GM19324 (cell line): ENCODE results near the gene TEX261.
"Not testable (repeated sequence)": the region's sequence is repeated elsewhere in the genome, so short reads cannot be mapped to it uniquely, and the experiment has no call there.

Experiments
- ATAC-seq: cut with Tn5 transposase; IDR thresholded peaks from one replicate; pipeline ENCODE4 v1.9.1; 2021; ENCODE audit warnings: mild to moderate bottlenecking, moderate library complexity; ENCODE audit not compliant: unreplicated experiment, low FRiP score

TEX261 gene

GRCh38 chr2:70994699-70995425 is at the start of gene TEX261:
TSS of gene TEX261 (minus strand) at chr2:70994873. CDS start at chr2:70994757, 116 bp downstream.
- ATAC-seq = peak; percentile 95

GRCh38 chr2:71043531-71044407 is 49.1 kb upstream of the TEX261 start:
- no peak for ATAC-seq

GRCh38 chr2:71042287-71042686 is 47.6 kb upstream of the TEX261 start:
- no peak for ATAC-seq

- not testable (repeated sequence) for ATAC-seq
Observed at GRCh38 chr2:71036296-71036695, 41.6 kb upstream of the TEX261 start.

- not testable (repeated sequence) for ATAC-seq
Observed at GRCh38 chr2:71023553-71024243, 29.0 kb upstream of the TEX261 start.

GRCh38 chr2:71021394-71021793 is 26.7 kb upstream of the TEX261 start:
- not testable (repeated sequence) for ATAC-seq

GRCh38 chr2:71019989-71020388 is 25.3 kb upstream of the TEX261 start:
- ATAC-seq = not testable (repeated sequence)

GRCh38 chr2:71018625-71019024 is 24.0 kb upstream of the TEX261 start:
- ATAC-seq = no peak

GRCh38 chr2:71011786-71012185 is 17.1 kb upstream of the TEX261 start:
- ATAC-seq = not testable (repeated sequence)

GRCh38 chr2:71008342-71008741 is 13.7 kb upstream of the TEX261 start:
- ATAC-seq = no peak

- ATAC-seq = no peak
Observed at GRCh38 chr2:71006955-71007799, 12.5 kb upstream of the TEX261 start.

GRCh38 chr2:71006323-71006722 is 11.7 kb upstream of the TEX261 start:
- no peak for ATAC-seq

- no peak for ATAC-seq
Observed at GRCh38 chr2:71005271-71006202, 10.9 kb upstream of the TEX261 start.

GRCh38 chr2:71004857-71005256 is 10.2 kb upstream of the TEX261 start:
- ATAC-seq = no peak

GRCh38 chr2:71003966-71004755 is 9.5 kb upstream of the TEX261 start:
- ATAC-seq = no peak

GRCh38 chr2:71003396-71003795 is 8.7 kb upstream of the TEX261 start:
- ATAC-seq = no peak

GRCh38 chr2:71001981-71002570 is 7.4 kb upstream of the TEX261 start:
- ATAC-seq = no peak

GRCh38 chr2:71001592-71001927 is 6.9 kb upstream of the TEX261 start:
- ATAC-seq = no peak
